Measurements from ENCODE around the gene STMN3. TPM values are rescaled to one million over a fixed set of nuclear protein-coding genes. Genes with fewer than 3 reads are reported as not detected.

STMN3 gene
- total and polyA plus RNA-seq, 10 of the 15 experiments (the other 5 are each of a cell fraction or from before 2014, with no cell fraction given), result 0.09 to 3.6 (median 1.4) TPM; not detected in 1

- TF ChIP-seq KLF5 (IDR thresholded peaks at IDR 0.05; ENCODE audit: partially characterized antibody) (no peak), SPI1 (IDR thresholded peaks at IDR 0.05; ENCODE audit: borderline replicate concordance, insufficient read depth, low read depth, low read length) (no peak), YBX1 (IDR thresholded peaks at IDR 0.05) (no peak), NKRF (conservative IDR thresholded peaks at IDR 0.05) (no peak), CBFB (IDR thresholded peaks at IDR 0.05; ENCODE audit: low read depth) (no peak), IKZF1 (conservative IDR thresholded peaks at IDR 0.05) (no peak), MYC (IDR thresholded peaks at IDR 0.05; ENCODE audit: insufficient read depth, insufficient read length, insufficient replicate concordance, low read length, severe bottlenecking) (no peak), NFYB (IDR thresholded peaks at IDR 0.05; ENCODE audit: insufficient read depth, low read depth, low read length) (no peak)
Measured at GRCh38 chr20:63624486-63624885, 28.7 kb downstream of the STMN3 start (continued).

- POLR2A ChIA-PET, result interaction anchor here (0.6 kb wide), 1 partner anchor 457 kb away, joined by 3 read pairs; the partner anchor contains the start of gene OPRL1
- no peaks in the 10 kb centered on the region for H3K9me3 ChIP-seq (replicated peaks; ENCODE audit: control insufficient read depth, insufficient read depth, low read length)
- BruUV-seq (replicated peaks), result no TSS peak
- RAD21 ChIA-PET (ENCODE audit: unreplicated experiment), result no interaction called here
- TF ChIP-seq STAT1 (conservative IDR thresholded peaks at IDR 0.05) (no peak), ATF7 (IDR thresholded peaks at IDR 0.05; ENCODE audit: low read depth) (no peak), CREB1 (IDR thresholded peaks at IDR 0.05; ENCODE audit: low read depth) (no peak), SPI1 (IDR thresholded peaks at IDR 0.05; ENCODE audit: borderline replicate concordance, insufficient read depth, low read depth, low read length) (no peak), NFIC (IDR thresholded peaks at IDR 0.05; ENCODE audit: low read depth, low read length) (no peak), WRNIP1 (IDR thresholded peaks at IDR 0.05; ENCODE audit: borderline replicate concordance, low read depth, low read length) (no peak), SUZ12 (IDR thresholded peaks at IDR 0.05; ENCODE audit: unreplicated experiment) (no peak), MLLT1 (IDR thresholded peaks at IDR 0.05) (no peak), ATF3 (IDR thresholded peaks at IDR 0.05; ENCODE audit: borderline replicate concordance, extremely low read depth, low read depth, low read length) (no peak), NR2F1 (conservative IDR thresholded peaks at IDR 0.05) (no peak)
- CTCF ChIA-PET, result interaction anchor here (1.1 kb wide), 1 partner anchor 455 kb away, joined by 3 read pairs; no protein-coding TSS in a partner anchor
- no peak for DNase-seq (ENCODE audit: low read depth, low spot score)
- H2AFZ ChIP-seq (ENCODE audit: control insufficient read depth, low read depth, low read length), result no peak overlapping the region
- H3K79me2 ChIP-seq (ENCODE audit: control insufficient read depth, insufficient read depth, low read length), result peaks cover 50% of the 10 kb centered on the region
- SMC1A ChIA-PET (ENCODE audit: uncharacterized antibody, unreplicated experiment), result no interaction called here
- no peaks in the 10 kb centered on the region for H3K27me3 ChIP-seq (replicated peaks in 1 of 2; ENCODE audit: control insufficient read depth in 2 of 2, insufficient read depth in 2 of 2, low read length in 1 of 2)
- H3K9ac ChIP-seq (ENCODE audit: control insufficient read depth, insufficient read depth, low read length), result no peak overlapping the region
- no peak for FAIRE-seq
- H3K4me3 ChIP-seq, result no peak overlapping the region
- ATAC-seq, result no peak
- no peaks in the 10 kb centered on the region for H3K4me1 ChIP-seq (ENCODE audit: control insufficient read depth, insufficient read depth, low read length)
- H3K4me2 ChIP-seq (ENCODE audit: control insufficient read depth, insufficient read depth), result no peak overlapping the region
- intact Hi-C loops (cut with micrococcal nuclease; ENCODE audit: unreplicated experiment), result no loop called here
- H3K27ac ChIP-seq (ENCODE audit: control insufficient read depth, insufficient read depth), result no peak overlapping the region
- H4K20me1 ChIP-seq (ENCODE audit: control insufficient read depth, insufficient read depth), result no peaks in the 10 kb centered on the region
- in situ Hi-C loops (cut with MboI), result no loop called here
- WGBS (ENCODE audit: insufficient coverage, insufficient replicate concordance, low lambda C conversion rate, missing lambda C conversion rate), result over 99% methylated on average over 14 of the region's 14 CpGs
- H3K36me3 ChIP-seq (ENCODE audit: control insufficient read depth in 2 of 2, insufficient read depth in 2 of 2, low read length in 1 of 2), result peaks cover 6 to 8% of the 10 kb centered on the region in 2 experiments
Measured at GRCh38 chr20:63622732-63623131, 30.5 kb downstream of the STMN3 start.
